Neuronal stem cell (in vitro differentiated cells): Measurements from ENCODE around the gene A2M.

Experiments used
- DNase-seq: peaks from one replicate; pipeline ENCODE4 v3.0.0-alpha.2; 2013; ENCODE audit warnings: low spot score
- H2AFZ ChIP-seq: one replicate; pipeline ENCODE4 v1.6.1; 2013; ENCODE audit warnings: mild to moderate bottlenecking, low read length, inconsistent platforms
- H2AK5ac ChIP-seq: 2 replicates; pipeline ENCODE4 v1.6.1; 2013; ENCODE audit warnings: low read depth, mild to moderate bottlenecking, inconsistent platforms, low read length, moderate library complexity, mixed read lengths
- H2BK120ac ChIP-seq: 2 replicates; pipeline ENCODE4 v1.6.1; 2013; ENCODE audit warnings: low read depth, mild to moderate bottlenecking, inconsistent platforms, low read length, moderate library complexity, mixed read lengths
- H2BK12ac ChIP-seq: one replicate; pipeline ENCODE4 v1.6.1; 2013; ENCODE audit warnings: low read length, inconsistent platforms
- H2BK15ac ChIP-seq: 2 replicates; pipeline ENCODE4 v1.6.1; 2013; ENCODE audit warnings: mild to moderate bottlenecking, low read length, inconsistent platforms, mixed read lengths
- H2BK5ac ChIP-seq: one replicate; pipeline ENCODE4 v1.6.1; 2013; ENCODE audit warnings: inconsistent platforms, mild to moderate bottlenecking, low read length, moderate library complexity
- H3K14ac ChIP-seq: one replicate; pipeline ENCODE4 v1.6.1; 2013; ENCODE audit warnings: low read length, inconsistent platforms
- H3K18ac ChIP-seq: 2 replicates; pipeline ENCODE4 v1.6.1; 2013; ENCODE audit warnings: low read length, inconsistent platforms
- H3K23ac ChIP-seq: 2 replicates; pipeline ENCODE4 v1.6.1; 2013; ENCODE audit warnings: low read depth, mild to moderate bottlenecking, mixed read lengths, low read length, inconsistent platforms; ENCODE audit not compliant: poor library complexity
- H3K27ac ChIP-seq: replicated peaks from 3 replicates; pipeline ENCODE4 v1.5.1; 2013; ENCODE audit warnings: low read length, inconsistent platforms
- H3K27me3 ChIP-seq, 3 experiments: 2 replicates each; pipeline ENCODE4 v1.6.1; 2013; ENCODE audit warnings: low read length in 3 of 3, mild to moderate bottlenecking in 2 of 3, inconsistent platforms in 1 of 3, low read depth in 1 of 3, mixed read lengths in 1 of 3, moderate library complexity in 1 of 3; ENCODE audit not compliant: control insufficient read depth in 3 of 3, insufficient read depth in 3 of 3
- H3K36me3 ChIP-seq, 2 donors: replicated peaks in 1 of 2; 2 replicates each; pipeline ENCODE4 v1.6.1; 2013; ENCODE audit warnings: low read length in 2 of 2; ENCODE audit not compliant: control insufficient read depth in 2 of 2, insufficient read depth in 2 of 2
- H3K4ac ChIP-seq: 2 replicates; pipeline ENCODE4 v1.6.1; 2013; ENCODE audit warnings: inconsistent platforms, mild to moderate bottlenecking, low read length, moderate library complexity
- H3K4me1 ChIP-seq, 2 donors: 1 replicate in 1 of 2; 2 replicates in 1 of 2; pipeline ENCODE4 v1.6.1; 2013; ENCODE audit warnings: low read length in 2 of 2, low read depth in 1 of 2; ENCODE audit not compliant: control insufficient read depth in 2 of 2, insufficient read depth in 1 of 2
- H3K4me2 ChIP-seq: one replicate; pipeline ENCODE4 v1.6.1; 2013; ENCODE audit warnings: mild to moderate bottlenecking, low read length, inconsistent platforms; ENCODE audit not compliant: insufficient read depth, poor library complexity, severe bottlenecking
- H3K4me3 ChIP-seq, 2 donors: 2 replicates each; pipeline ENCODE4 v1.5.1; 2013; ENCODE audit warnings: low read length in 2 of 2, mild to moderate bottlenecking in 2 of 2, inconsistent platforms in 1 of 2, moderate library complexity in 1 of 2
- H3K79me1 ChIP-seq: one replicate; pipeline ENCODE4 v1.6.1; 2013; ENCODE audit warnings: low read depth, mild to moderate bottlenecking, inconsistent platforms, low read length, moderate library complexity
- H3K9ac ChIP-seq: one replicate; pipeline ENCODE4 v1.6.1; 2013; ENCODE audit warnings: mild to moderate bottlenecking, low read depth, low read length, inconsistent platforms; ENCODE audit not compliant: poor library complexity
- H3K9me3 ChIP-seq, 2 donors: replicated peaks in 1 of 2; 2 replicates each; pipeline versions ENCODE3 to v1.6.1; 2013; ENCODE audit warnings: low read length in 2 of 2, mild to moderate bottlenecking in 2 of 2, inconsistent platforms in 1 of 2, low read depth in 1 of 2, mixed read lengths in 1 of 2, moderate library complexity in 1 of 2; ENCODE audit not compliant: control insufficient read depth in 2 of 2, insufficient read depth in 1 of 2
- H4K8ac ChIP-seq: one replicate; pipeline ENCODE4 v1.6.1; 2013; ENCODE audit warnings: low read depth, mild to moderate bottlenecking, inconsistent platforms, low read length, moderate library complexity
- H4K91ac ChIP-seq: one replicate; pipeline ENCODE4 v1.6.1; 2013; ENCODE audit warnings: low read length, low read depth, mild to moderate bottlenecking, inconsistent platforms; ENCODE audit not compliant: poor library complexity
- WGBS, 2 donors: extraction: QIAGEN DNeasy Blood & Tissue Kit; methylation state at CpG; one replicate each; pipeline ENCODE4 v1.1.7; 2013; ENCODE audit warnings: missing lambda C conversion rate in 2 of 2, mixed read lengths in 1 of 2; ENCODE audit not compliant: insufficient read length in 2 of 2, insufficient replicate concordance in 1 of 2; ENCODE audit errors: extremely low coverage in 2 of 2; 5-methylcytosine and 5-hydroxymethylcytosine counted together

The A2M gene

DNA sequence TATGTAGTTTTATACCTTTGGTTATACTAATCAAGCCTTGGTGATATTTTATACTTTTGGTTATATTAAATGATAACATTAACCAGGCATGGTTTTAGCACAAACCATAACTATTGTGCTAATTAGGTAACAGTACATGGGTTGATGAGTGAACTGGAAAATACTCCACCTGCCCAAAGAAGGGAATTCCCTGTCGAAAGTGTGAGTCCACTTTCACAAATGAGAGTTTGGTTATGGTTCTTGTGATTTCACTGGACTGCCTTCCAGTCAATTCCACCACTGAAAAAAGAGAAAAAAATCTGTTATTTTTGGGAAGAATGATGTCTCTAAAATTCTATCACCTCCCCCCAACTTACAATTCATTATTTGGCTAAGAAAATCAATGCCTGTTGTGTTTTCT is 9.7 kb downstream of the A2M start:
- Histone ChIP-seq H3K27ac (no peak overlapping the region), H2BK5ac (no peak overlapping the region), H3K9me3 (no peaks in the 10 kb centered on the region), H2AK5ac (no peak overlapping the region), H3K14ac (no peak overlapping the region), H3K36me3 (peaks cover 0 to 99% of the 10 kb centered on the region in 2 donors), H2AFZ (no peak overlapping the region), H4K91ac (no peak overlapping the region), H3K4me3 (no peak overlapping the region), H3K4me2 (no peak overlapping the region), H3K9ac (no peak overlapping the region), H4K8ac (no peak overlapping the region), H3K23ac (no peak overlapping the region), H3K18ac (no peak overlapping the region), H2BK12ac (no peak overlapping the region), H2BK15ac (no peak overlapping the region), H3K4ac (no peak overlapping the region), H3K27me3 (no peaks in the 10 kb centered on the region), H3K79me1 (no peaks in the 10 kb centered on the region), H2BK120ac (no peak overlapping the region), H3K4me1 (no peaks in the 10 kb centered on the region)
- WGBS, 2 donors = no CpG with 5 or more reads among the region's 1 CpG
- no peak for DNase-seq

GRCh38 chr12:9104767-9105423 is 10.8 kb downstream of the A2M start:
- no peaks in the 10 kb centered on the region for H3K4me1 ChIP-seq

GRCh38 chr12:9104087-9104486 is 11.6 kb downstream of the A2M start:
- Histone ChIP-seq H2BK12ac (no peak overlapping the region), H3K4me2 (no peak overlapping the region), H2AFZ (no peak overlapping the region), H3K4me1 (no peaks in the 10 kb centered on the region), H3K9ac (no peak overlapping the region), H3K9me3 (no peaks in the 10 kb centered on the region), H3K4ac (no peak overlapping the region), H3K79me1 (no peaks in the 10 kb centered on the region), H3K23ac (no peak overlapping the region), H4K8ac (no peak overlapping the region), H2AK5ac (no peak overlapping the region), H3K27me3 (no peaks in the 10 kb centered on the region), H2BK120ac (no peak overlapping the region), H3K18ac (no peak overlapping the region), H3K27ac (no peak overlapping the region), H3K14ac (no peak overlapping the region), H2BK15ac (no peak overlapping the region), H2BK5ac (no peak overlapping the region), H3K36me3 (peaks cover 0 to 99% of the 10 kb centered on the region in 2 donors), H4K91ac (no peak overlapping the region), H3K4me3 (no peak overlapping the region)
- no CpG with 5 or more reads among the region's 4 CpGs for WGBS, 2 donors
- DNase-seq = no peak

More at GRCh38 chr12:9104767-9105423, 10.8 kb downstream of the A2M start:
- Histone ChIP-seq H3K18ac (no peak overlapping the region), H3K14ac (no peak overlapping the region), H3K23ac (no peak overlapping the region), H3K27ac (no peak overlapping the region), H3K9ac (no peak overlapping the region), H2BK120ac (no peak overlapping the region), H2AFZ (no peak overlapping the region), H3K36me3 (peaks cover 0 to 99% of the 10 kb centered on the region in 2 donors), H2BK5ac (no peak overlapping the region), H3K4ac (no peak overlapping the region), H2BK15ac (no peak overlapping the region), H3K4me2 (no peak overlapping the region), H3K9me3 (no peaks in the 10 kb centered on the region), H3K4me3 (no peak overlapping the region), H4K8ac (no peak overlapping the region), H4K91ac (no peak overlapping the region), H2BK12ac (no peak overlapping the region), H2AK5ac (no peak overlapping the region), H3K79me1 (no peaks in the 10 kb centered on the region), H3K27me3 (no peaks in the 10 kb centered on the region)
- no peak for DNase-seq

GRCh38 chr12:9103050-9103849 is 12.5 kb downstream of the A2M start:
- no peak overlapping the region for H4K91ac ChIP-seq
- no peak overlapping the region for H3K14ac ChIP-seq
- H3K27ac ChIP-seq = no peak overlapping the region
- no peak overlapping the region for H2BK5ac ChIP-seq
- no peak overlapping the region for H2BK12ac ChIP-seq
- H3K4me3 ChIP-seq = no peak overlapping the region
- no peaks in the 10 kb centered on the region for H3K27me3 ChIP-seq
- no peak overlapping the region for H3K18ac ChIP-seq
- DNase-seq = no peak
- H3K36me3 ChIP-seq = peaks cover 0 to 99% of the 10 kb centered on the region in 2 donors
- no peak overlapping the region for H3K4ac ChIP-seq
- H3K79me1 ChIP-seq = no peaks in the 10 kb centered on the region
- no peak overlapping the region for H3K9ac ChIP-seq
- no peak overlapping the region for H2BK15ac ChIP-seq
- no peaks in the 10 kb centered on the region for H3K4me1 ChIP-seq
- H2AK5ac ChIP-seq = no peak overlapping the region
- WGBS, 2 donors = no CpG with 5 or more reads among the region's 4 CpGs
- no peak overlapping the region for H4K8ac ChIP-seq
- H3K9me3 ChIP-seq = no peaks in the 10 kb centered on the region
- H2BK120ac ChIP-seq = no peak overlapping the region
- no peak overlapping the region for H3K23ac ChIP-seq
- H3K4me2 ChIP-seq = no peak overlapping the region
- H2AFZ ChIP-seq = no peak overlapping the region
